GM12878 (cell line): ENCODE measurements around the gene GRIK3.

Experiments used
- CBX5 ChIP-seq: sonication (generic); IDR thresholded peaks from 2 replicates; pipeline ENCODE4 v1.6.1; 2016; ENCODE audit warnings: low read depth, moderate library complexity, mild to moderate bottlenecking, inconsistent platforms
- CEBPB ChIP-seq, 2 experiments: fragments of 150-350 bp in 1 of 2; IDR thresholded peaks; 2 replicates each; pipeline ENCODE4 v1.6.1; 2012 to 2014; ENCODE audit warnings: low read depth in 2 of 2, low read length in 2 of 2, borderline replicate concordance in 1 of 2, inconsistent platforms in 1 of 2
- CHD2 ChIP-seq: IDR thresholded peaks from 2 replicates; pipeline ENCODE4 v1.6.1; 2011; ENCODE audit warnings: low read depth, low read length, improper control_type of control experiment, borderline replicate concordance
- EZH2 ChIP-seq: IDR thresholded peaks from 2 replicates; pipeline ENCODE4 v1.6.1; 2012; ENCODE audit warnings: low read depth, mild to moderate bottlenecking, control low read depth, inconsistent platforms, low read length, borderline replicate concordance; ENCODE audit not compliant: control insufficient read depth
- FOXM1 ChIP-seq: IDR thresholded peaks from 2 replicates; pipeline ENCODE4 v1.6.1; 2012; ENCODE audit warnings: low read depth, mild to moderate bottlenecking, inconsistent platforms, low read length, moderate library complexity
- MTA3 ChIP-seq: IDR thresholded peaks from 2 replicates; pipeline ENCODE4 v1.6.1; 2012; ENCODE audit warnings: low read length, inconsistent platforms, borderline replicate concordance
- POLR2AphosphoS5 ChIP-seq: IDR thresholded peaks from 2 replicates; pipeline ENCODE4 v1.6.1; 2011; ENCODE audit warnings: mild to moderate bottlenecking, low read length, inconsistent platforms
- RAD21 ChIP-seq: IDR thresholded peaks from 2 replicates; pipeline ENCODE4 v1.6.1; 2011; ENCODE audit warnings: mild to moderate bottlenecking, low read depth, low read length, moderate library complexity; ENCODE audit not compliant: insufficient read depth
- SREBF2 ChIP-seq: IDR thresholded peaks from 2 replicates; pipeline ENCODE4 v1.6.1; 2012; ENCODE audit warnings: mild to moderate bottlenecking, low read length
- ZNF274 ChIP-seq: IDR thresholded peaks from one replicate; pipeline ENCODE4 v1.8.0; 2011; ENCODE audit not compliant: insufficient read length, insufficient read depth
- ZZZ3 ChIP-seq: IDR thresholded peaks from 2 replicates; pipeline ENCODE4 v1.6.1; 2011; ENCODE audit warnings: low read depth; ENCODE audit not compliant: control insufficient read depth, insufficient read length
- TF ChIP-seq, protein P1 (sequence below): IDR thresholded peaks from 2 replicates; pipeline ENCODE4 v1.6.1; 2012; ENCODE audit warnings: low read depth, low read length, improper control_type of control experiment
- TF ChIP-seq, protein P2 (sequence below), 3 experiments: IDR thresholded peaks in 2 of 3; conservative IDR thresholded peaks in 1 of 3; 2 replicates each; pipeline ENCODE4 v1.5.1; 2011; ENCODE audit warnings: low read depth in 3 of 3, low read length in 3 of 3, mild to moderate bottlenecking in 3 of 3, control low read depth in 2 of 3, moderate library complexity in 2 of 3, inconsistent platforms in 1 of 3, mixed read lengths in 1 of 3; ENCODE audit not compliant: control insufficient read depth in 2 of 3, insufficient read depth in 1 of 3; ENCODE audit errors: extremely low read depth in 1 of 3
- TF ChIP-seq, protein P3 (sequence below): IDR thresholded peaks from 2 replicates; pipeline ENCODE4 v1.6.1; 2012; ENCODE audit warnings: low read length, inconsistent platforms

GRCh38 chr1:36834586-36834985 is 199.7 kb downstream of the GRIK3 start:
- TF ChIP-seq, protein P1, sequence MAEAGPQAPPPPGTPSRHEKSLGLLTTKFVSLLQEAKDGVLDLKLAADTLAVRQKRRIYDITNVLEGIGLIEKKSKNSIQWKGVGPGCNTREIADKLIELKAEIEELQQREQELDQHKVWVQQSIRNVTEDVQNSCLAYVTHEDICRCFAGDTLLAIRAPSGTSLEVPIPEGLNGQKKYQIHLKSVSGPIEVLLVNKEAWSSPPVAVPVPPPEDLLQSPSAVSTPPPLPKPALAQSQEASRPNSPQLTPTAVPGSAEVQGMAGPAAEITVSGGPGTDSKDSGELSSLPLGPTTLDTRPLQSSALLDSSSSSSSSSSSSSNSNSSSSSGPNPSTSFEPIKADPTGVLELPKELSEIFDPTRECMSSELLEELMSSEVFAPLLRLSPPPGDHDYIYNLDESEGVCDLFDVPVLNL = no peak
- TF ChIP-seq POLR2AphosphoS5 (no peak), CHD2 (no peak), ZNF274 (no peak), CEBPB (IDR thresholded peaks at IDR 0.05; ENCODE audit: borderline replicate concordance in 1 of 2, low read depth in 2 of 2, low read length in 2 of 2) (no peak), CBX5 (no peak), SREBF2 (no peak), ZZZ3 (no peak), FOXM1 (no peak), RAD21 (no peak), EZH2 (no peak), MTA3 (no peak)
- TF ChIP-seq, protein P2, sequence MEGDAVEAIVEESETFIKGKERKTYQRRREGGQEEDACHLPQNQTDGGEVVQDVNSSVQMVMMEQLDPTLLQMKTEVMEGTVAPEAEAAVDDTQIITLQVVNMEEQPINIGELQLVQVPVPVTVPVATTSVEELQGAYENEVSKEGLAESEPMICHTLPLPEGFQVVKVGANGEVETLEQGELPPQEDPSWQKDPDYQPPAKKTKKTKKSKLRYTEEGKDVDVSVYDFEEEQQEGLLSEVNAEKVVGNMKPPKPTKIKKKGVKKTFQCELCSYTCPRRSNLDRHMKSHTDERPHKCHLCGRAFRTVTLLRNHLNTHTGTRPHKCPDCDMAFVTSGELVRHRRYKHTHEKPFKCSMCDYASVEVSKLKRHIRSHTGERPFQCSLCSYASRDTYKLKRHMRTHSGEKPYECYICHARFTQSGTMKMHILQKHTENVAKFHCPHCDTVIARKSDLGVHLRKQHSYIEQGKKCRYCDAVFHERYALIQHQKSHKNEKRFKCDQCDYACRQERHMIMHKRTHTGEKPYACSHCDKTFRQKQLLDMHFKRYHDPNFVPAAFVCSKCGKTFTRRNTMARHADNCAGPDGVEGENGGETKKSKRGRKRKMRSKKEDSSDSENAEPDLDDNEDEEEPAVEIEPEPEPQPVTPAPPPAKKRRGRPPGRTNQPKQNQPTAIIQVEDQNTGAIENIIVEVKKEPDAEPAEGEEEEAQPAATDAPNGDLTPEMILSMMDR (IDR thresholded peaks at IDR 0.05 in 2 of 3, conservative IDR thresholded peaks at IDR 0.05 in 1 of 3; ENCODE audit: control insufficient read depth in 2 of 3, extremely low read depth in 1 of 3, insufficient read depth in 1 of 3, low read depth in 3 of 3, low read length in 3 of 3) = no peak
- TF ChIP-seq, protein P3, sequence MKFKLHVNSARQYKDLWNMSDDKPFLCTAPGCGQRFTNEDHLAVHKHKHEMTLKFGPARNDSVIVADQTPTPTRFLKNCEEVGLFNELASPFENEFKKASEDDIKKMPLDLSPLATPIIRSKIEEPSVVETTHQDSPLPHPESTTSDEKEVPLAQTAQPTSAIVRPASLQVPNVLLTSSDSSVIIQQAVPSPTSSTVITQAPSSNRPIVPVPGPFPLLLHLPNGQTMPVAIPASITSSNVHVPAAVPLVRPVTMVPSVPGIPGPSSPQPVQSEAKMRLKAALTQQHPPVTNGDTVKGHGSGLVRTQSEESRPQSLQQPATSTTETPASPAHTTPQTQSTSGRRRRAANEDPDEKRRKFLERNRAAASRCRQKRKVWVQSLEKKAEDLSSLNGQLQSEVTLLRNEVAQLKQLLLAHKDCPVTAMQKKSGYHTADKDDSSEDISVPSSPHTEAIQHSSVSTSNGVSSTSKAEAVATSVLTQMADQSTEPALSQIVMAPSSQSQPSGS = no peak
